EL (cell line): ENCODE data around the gene DPF3.
"Not testable (repeated sequence)": the region's sequence is repeated elsewhere in the genome, so short reads cannot be mapped to it uniquely, and the experiment has no call there.

ENCODE experiments used
- DNase-seq: peaks from one replicate; pipeline ENCODE4 v3.0.0-alpha.2; 2016

Gene DPF3

DNA sequence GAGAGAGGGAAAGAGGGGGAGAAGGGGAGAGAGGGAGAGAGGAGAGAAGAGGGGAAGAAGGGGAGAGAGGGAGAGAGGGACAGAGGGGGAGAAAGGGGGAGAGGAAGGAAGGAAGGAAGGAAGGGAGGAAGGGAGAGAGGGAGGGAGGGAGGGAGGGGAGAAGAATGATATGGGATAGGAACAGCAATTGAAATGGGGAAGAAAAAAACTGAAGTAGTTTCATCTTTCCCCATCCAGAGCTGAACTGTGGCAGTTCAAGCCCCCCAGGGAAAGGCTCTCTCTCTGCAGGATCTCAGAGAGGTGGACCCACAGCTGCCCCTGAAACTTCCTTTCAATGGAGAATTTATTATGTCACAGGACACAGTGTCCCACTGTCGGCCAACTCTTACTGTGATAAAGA, 136.9 kb downstream of the DPF3 start:
- DNase-seq: no peak

DNA sequence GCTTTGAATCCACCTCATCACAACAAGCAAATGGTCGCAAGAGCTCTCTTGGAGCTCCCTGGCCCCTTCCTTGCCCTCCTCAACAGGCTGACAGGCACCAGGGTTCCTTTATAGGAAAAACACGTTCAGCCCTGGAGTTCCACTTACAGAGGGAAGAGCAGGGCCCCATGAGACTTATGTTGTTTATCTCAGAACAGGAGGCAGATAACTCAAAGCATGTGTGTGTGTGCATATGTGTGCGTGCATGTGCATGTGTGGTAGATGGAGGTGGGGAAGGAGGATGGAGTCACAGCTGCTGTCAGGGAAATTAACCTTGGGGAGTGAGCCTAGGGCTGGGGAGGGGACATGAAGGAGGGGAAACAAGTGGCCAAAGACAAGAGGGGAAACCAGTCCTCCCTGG, 138.1 kb downstream of the DPF3 start:
- no peak for DNase-seq

- no peak for DNase-seq
These were observed 139.0 kb downstream of the DPF3 start for GRCh38 chr14:72754949-72755348.

DNA sequence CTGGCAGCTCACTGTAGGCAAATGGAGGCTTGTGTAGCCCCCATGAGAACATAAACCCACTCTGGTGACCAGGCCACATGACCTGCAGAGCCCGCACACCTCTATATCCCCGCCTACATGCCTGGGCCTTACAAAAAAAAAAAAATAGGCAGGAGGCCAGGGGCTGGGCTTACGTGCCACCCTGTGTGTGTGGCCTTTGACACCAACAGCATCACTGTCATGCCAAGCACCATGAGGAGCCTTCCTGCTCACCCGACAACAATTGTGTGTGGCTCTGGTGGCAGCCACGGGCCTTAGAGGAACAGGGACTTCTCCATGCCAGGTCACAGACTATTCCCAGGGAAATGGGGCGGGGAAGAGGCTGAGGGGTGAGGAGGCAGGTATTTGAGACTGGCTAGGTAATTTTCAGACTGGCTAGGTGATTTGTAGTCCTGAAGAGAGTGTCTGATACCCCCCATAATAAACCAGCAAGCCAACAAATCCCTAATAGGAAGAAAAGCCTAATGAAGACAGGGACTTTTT, 140.0 kb downstream of the DPF3 start:
- DNase-seq: no peak

GRCh38 chr14:72753044-72753710, 140.7 kb downstream of the DPF3 start:
- no peak for DNase-seq

DNA sequence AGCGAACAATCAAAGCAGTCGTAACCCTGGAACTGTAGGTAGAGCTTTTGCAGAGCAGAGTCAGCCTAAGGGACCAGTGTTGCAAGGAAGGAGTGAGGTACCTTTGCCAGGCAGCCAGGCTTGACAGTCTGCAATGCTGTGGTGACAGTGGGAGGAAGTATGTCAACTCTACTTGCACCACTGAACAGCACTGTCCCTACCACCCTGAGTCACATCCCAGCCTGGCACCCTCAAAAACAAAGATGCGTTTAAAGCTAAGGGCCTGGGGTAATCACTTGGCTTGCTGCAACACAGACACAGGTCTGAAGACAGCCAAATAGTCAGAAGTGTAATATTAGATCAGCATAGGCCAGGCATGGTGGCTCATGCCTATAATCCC, 141.9 kb downstream of the DPF3 start:
- DNase-seq: no peak

GRCh38 chr14:72751276-72752033, 142.4 kb downstream of the DPF3 start:
- DNase-seq: no peak

GRCh38 chr14:72748921-72749320, 145.0 kb downstream of the DPF3 start:
- DNase-seq: not testable (repeated sequence)

DNA sequence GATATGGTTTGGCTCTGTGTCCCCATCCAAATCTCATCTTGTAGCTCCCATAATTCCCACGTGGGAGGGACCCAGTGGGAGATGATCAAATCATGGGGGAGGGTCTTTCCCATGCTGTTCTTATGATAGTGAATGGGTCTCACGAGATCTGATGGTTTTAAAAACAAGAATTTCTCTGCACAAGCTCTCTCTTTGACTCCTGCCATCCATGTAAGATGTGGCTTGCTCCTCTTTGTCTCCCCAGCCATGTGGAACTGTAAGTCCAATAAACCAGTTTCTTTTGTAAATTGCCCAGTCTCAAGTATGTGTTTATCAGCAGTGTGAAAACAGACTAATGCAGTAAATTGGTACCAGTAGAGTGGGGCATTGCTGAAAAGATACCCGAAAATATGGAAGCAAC, 146.2 kb downstream of the DPF3 start:
- DNase-seq: no peak

DNA sequence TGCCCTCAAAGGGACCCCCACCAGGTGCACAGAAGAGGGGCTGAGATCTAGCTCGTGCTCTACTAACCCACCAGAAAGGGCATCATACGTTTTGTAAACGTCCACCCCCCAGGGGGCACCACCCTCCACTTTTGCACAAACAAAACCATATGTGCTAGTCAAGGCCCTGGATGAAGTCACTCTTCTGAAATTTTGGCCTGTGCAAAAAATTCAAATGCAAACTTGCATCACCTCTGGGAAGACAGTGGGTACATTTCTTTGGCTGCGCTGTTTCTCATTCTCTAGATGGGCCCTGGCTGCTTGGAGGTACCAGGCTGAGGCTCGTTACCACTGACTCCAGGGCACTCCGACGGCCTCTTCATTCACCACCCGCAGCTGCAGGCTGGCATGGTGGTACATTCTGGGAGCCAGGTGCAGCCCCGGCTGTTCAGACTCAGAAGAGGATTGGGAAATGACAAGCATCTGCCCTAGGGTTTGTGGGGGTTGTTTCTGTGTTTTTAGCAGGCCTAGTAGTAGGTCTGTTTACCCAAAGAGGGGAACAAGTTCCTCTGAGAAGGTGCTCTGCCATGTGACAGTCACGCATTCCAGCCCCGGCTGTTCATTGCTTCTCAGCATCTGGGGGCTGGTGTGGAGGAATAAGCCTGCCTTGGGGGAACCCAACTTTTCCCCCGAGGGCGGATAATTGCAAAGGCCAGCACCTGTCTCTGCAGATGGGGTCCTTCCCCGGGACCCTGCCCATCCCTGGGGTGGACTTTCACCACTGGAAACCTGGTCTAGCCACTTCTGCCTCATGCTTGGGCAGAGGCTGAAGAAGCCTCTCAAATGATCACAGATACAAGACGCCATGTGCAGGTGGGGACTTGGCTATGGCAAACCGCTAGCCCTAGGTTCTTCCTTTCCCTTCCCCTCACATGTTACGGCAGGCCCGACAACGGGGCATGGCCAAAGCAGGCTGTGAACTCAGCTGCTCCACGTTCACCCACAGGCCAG, 147.6 kb downstream of the DPF3 start:
- DNase-seq: peak; percentile 93

DNA sequence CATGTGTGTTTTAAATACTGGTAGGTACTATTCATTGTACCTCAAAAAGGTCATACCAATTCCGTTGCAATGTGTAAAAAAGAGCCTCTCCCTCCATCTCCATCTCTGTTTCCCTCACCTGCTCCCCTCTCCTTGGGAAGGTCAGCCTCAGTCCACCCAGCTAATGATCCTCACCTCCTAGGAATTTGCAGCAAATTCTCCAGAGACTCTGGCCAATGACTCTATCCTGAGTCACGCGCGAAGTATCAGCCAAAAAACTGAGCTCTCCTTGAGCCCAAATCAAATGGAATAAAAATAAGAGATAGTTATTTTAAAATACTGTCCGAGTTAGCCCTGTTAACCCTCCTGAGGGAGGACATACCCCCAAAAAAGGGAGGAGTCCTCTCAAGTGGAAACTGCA, 148.4 kb downstream of the DPF3 start:
- peak; percentile 95 for DNase-seq

DNA sequence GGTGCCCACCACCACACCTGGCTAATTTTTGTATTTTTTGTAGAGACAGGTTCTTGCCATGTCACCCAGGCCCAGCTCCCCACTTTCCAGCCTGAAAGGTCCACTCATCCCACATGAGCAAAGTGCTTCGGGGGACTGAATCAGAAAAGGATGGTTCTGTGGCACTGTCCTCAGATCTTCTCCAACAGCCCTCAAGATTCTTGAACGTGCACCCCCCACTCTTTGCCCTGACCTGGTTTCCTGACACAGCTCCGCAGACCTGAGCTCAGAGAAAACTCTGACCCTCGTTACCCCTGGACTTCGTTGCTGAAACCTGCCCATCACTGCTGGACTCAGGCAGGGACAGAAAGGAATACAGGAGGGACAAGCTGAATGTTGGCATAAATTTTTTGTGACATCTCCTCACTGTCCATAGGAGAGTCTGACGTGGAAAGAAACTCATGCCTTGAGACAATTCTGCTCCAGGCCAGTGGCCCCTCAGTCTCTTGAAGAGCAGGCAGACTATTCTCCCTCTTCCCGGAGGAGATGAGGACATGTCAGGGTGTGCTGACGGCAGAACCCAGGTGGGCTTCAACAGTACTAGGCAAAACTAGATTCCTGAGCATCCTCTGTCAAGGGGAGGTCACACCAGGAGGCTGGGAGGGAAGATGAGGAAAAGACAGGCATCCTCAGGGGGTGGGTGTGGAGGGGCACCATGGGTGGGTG, 149.3 kb downstream of the DPF3 start:
- DNase-seq: no peak

DNA sequence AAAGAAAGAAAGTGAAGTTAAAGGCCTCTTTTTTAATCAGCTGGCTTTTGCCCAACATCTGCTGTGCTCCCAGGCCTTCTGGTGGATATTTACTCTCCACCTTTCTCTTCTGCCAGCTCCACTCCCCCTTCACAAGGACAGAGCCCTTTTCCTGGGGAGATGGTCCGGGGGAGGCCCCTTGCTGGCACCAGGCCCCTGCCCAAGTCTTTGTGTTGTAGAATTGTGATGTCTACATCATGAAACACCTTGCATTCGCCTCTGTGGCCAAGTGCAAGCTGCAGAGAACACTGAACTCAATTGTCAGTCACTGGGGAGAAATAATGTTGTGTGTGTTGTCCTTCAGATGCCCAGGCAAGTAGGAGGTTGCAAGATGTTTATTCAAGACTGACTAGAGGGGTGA, 150.3 kb downstream of the DPF3 start:
- DNase-seq: no peak

DNA sequence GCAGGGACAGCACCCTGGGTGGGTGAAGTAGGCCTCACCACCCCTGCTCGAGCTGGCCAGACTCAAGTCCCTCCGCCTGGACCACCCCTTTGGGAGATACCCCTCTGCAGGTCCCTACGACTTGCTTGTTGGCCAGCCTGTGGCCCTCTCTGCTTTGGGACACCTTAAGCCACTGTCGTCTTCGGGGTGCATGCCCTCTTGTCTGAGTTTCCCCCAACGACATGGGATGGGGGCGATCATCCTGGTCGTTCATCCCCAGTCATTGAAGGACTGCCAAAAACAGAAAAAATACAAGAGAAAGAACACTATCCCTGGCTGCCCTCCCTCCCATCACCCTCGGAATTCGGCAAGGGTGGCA, 151.1 kb downstream of the DPF3 start:
- DNase-seq: no peak

DNA sequence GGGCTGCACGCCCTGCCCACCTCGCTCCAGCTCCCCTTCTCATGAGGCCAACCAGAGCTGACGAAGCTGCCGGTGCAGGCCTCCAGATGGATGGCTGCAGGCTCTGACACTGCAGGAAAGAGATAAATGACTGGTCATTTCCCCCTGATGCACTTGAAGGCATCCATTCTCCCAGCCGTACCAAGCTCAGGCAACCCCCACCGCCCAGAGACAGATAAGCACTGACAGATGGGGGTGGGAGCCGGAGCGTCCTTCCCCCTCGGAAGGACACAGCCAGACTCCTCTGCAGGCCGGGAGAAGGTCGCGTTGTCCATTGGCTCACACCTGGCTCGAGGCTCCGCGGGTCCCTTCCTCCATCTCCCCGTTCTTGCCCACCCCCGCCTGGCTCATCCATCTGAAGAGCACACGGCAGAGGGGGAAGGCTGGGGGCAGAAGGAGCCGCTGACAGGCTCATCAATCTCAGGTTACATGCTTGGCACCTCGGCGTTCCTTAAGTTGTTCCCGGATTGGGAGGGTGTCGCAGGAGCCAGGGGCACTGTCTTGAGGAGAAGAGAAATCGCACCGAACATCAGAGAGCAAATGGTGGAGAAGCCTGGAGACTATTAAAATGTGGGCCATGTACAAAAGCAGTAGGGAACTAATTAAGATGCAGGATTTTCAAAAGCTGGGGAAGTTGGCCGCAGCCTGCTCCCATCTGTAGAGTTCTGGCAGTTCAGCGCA, 151.6 kb downstream of the DPF3 start:
- no peak for DNase-seq

GRCh38 chr14:72741826-72742117, 152.1 kb downstream of the DPF3 start:
- DNase-seq: no peak

- DNase-seq: no peak
These were observed 152.7 kb downstream of the DPF3 start for GRCh38 chr14:72740966-72741825.

- DNase-seq: no peak
These were observed 153.4 kb downstream of the DPF3 start for GRCh38 chr14:72740504-72740961.

DNA sequence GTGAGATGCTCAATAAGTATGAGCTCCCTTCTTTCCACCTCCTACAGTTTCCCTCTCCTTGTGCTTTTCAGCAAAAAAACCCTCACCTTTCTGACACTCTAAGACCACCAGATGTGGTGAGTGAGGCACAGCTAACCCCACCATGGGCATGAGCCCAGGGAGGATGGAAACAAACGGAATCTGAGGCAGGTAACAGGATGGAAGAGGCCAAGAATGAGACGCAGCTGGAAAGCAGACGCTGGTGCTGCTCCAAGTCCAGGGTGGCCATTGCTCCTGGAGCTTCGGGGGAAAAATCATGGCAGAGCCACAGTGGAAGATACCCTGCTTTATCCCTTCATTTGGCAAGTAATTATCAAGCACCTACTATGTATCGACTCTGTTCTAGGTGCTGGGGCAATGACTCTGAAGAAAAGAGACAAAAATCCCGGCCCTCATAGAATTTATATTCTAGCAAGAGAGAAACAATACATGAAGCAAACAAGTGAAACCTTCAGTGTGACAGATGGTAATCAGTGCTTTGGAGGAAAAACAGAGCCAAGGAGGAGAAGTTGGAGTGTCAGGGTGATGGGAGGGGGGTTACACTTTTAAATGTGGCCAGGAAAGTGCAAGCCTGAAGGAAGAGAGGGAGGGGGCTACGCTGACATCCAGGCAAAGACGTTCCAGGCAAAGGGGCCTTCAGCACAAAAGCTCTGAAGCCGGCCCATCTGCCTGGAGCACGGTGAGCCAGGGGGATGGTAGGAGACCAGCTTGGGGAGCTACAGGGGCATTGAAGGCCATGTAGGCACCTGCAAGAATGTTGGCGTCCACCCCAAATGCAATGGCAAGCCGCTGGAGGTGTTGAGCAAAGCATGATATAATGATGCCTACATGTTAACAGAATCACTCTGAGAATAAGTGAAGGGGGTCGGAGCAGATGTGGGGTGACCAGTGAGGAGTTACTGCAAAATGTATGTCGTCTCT, 154.2 kb downstream of the DPF3 start:
- no peak for DNase-seq

DNA sequence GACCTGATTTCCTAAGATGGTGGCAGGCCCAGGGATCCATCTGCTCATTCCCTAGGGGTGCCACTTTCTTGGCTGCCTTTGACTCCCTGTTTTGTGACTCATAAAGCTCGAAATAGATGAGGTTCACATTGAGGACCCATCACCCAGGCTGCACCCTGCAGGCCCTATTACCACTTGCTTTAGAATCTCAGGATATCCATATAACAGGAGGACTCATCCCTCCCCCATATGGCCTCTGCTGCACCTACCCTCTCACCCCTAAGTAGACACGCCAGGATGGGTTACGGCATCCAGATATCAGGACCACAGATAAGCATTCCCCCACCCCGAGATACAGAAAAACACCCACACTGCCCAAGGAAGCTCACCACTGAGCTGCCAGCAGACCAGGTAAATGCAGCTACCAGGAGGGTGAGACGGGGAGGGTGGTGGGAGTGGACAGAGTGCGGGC, 155.7 kb downstream of the DPF3 start:
- DNase-seq: peak; percentile 55
